Measurements from ENCODE around the gene EP300. TPM values are rescaled to one million over a fixed set of nuclear protein-coding genes. Genes with fewer than 3 reads are reported as not detected.

Gene EP300
- total and polyA plus RNA-seq, 3 donors from 2014 or later = 59.2 to 242 (median 221) TPM

- intact Hi-C loops (cut with DNase I; ENCODE audit: low total_unique reads) = no loop called here
- DNase-seq = no peak
- Histone ChIP-seq H3K36me3 (ENCODE audit: low read depth, missing control alignments) (no peaks in the 10 kb centered on the region), H3K9me3 (no peaks in the 10 kb centered on the region), H3K4me3 (no peak overlapping the region), H3K4me1 (no peaks in the 10 kb centered on the region), H3K27me3 (no peaks in the 10 kb centered on the region), H3K27ac (no peak overlapping the region)
- WGBS, 2 donors = 93% methylated on average over 5 to 7 of the region's 7 CpGs
- TF ChIP-seq POLR2A (IDR thresholded peaks at IDR 0.05) (no peak), CTCF (IDR thresholded peaks at IDR 0.05) (no peak)
Observed at GRCh38 chr22:41223535-41223934, 131.1 kb downstream of the EP300 start.

GRCh38 chr22:41226723-41227655 lies 134.6 kb downstream of the EP300 start:
- Histone ChIP-seq H3K36me3 (ENCODE audit: low read depth, missing control alignments) (no peaks in the 10 kb centered on the region), H3K4me1 (peaks cover 3% of the 10 kb centered on the region), H3K4me3 (no peak overlapping the region), H3K27ac (no peak overlapping the region), H3K27me3 (no peaks in the 10 kb centered on the region), H3K9me3 (no peaks in the 10 kb centered on the region)
- 92 to 96% methylated on average over 21 to 26 of the region's 26 CpGs for WGBS, 2 donors
- intact Hi-C loops (cut with DNase I; ENCODE audit: low total_unique reads) = no loop called here
- no peak for DNase-seq
- no peak for TF ChIP-seq POLR2A (IDR thresholded peaks at IDR 0.05)
- no peak for TF ChIP-seq CTCF (IDR thresholded peaks at IDR 0.05)

GRCh38 chr22:41229215-41229614 lies 136.8 kb downstream of the EP300 start:
- H3K4me3 ChIP-seq = no peak overlapping the region
- DNase-seq = no peak
- TF ChIP-seq POLR2A (IDR thresholded peaks at IDR 0.05) (no peak), CTCF (IDR thresholded peaks at IDR 0.05) (no peak)
- WGBS, 2 donors = 89 to 93% methylated on average over 6 of the region's 6 CpGs
- no peaks in the 10 kb centered on the region for H3K9me3 ChIP-seq
- H3K4me1 ChIP-seq = peaks cover 8% of the 10 kb centered on the region
- H3K27ac ChIP-seq = no peak overlapping the region
- H3K27me3 ChIP-seq = no peaks in the 10 kb centered on the region
- intact Hi-C loops (cut with DNase I; ENCODE audit: low total_unique reads) = no loop called here
- H3K36me3 ChIP-seq (ENCODE audit: low read depth, missing control alignments) = no peaks in the 10 kb centered on the region

MicroRNAs within 50 kb of the gene (microRNA counts, 767-probe panel; counts per million panel counts)
- 0 to 152 counts per million in 2 donors for microRNA hsa-miR-1281

Small RNA genes lying within 50 kb of the gene (small RNA-seq; reads per million reads assigned to genes)
- gene RF00019 = 0 reads per million in 2 donors
- gene RNU6-375P = 0 reads per million in 2 donors

Other genes with a start within 250 kb of the EP300 start
- 100 to 1,000 TPM; 139 to 149 TPM for gene ST13, start 236.0 kb upstream of the EP300 start, total RNA-seq
- 345 TPM for gene ST13, start 236.0 kb upstream of the EP300 start, polyA plus RNA-seq (ENCODE audit: insufficient read depth, low read depth, low replicate concordance)
- gene XPNPEP3, start 235.4 kb upstream of the EP300 start, total RNA-seq = 10 to 100 TPM; 29.5 to 46.5 TPM
- 43.5 TPM for gene XPNPEP3, start 235.4 kb upstream of the EP300 start, polyA plus RNA-seq (ENCODE audit: insufficient read depth, low read depth, low replicate concordance)
- 1 to 10 TPM; 3.3 to 9.5 TPM for gene DNAJB7, start 230.5 kb upstream of the EP300 start, total RNA-seq
- gene DNAJB7, start 230.5 kb upstream of the EP300 start, polyA plus RNA-seq (ENCODE audit: insufficient read depth, low read depth, low replicate concordance) = 3.8 TPM
- gene RBX1, start 141.2 kb upstream of the EP300 start, total RNA-seq = 10 to 100 TPM; 45.2 to 47.1 TPM
- 44.3 TPM for gene RBX1, start 141.2 kb upstream of the EP300 start, polyA plus RNA-seq (ENCODE audit: insufficient read depth, low read depth, low replicate concordance)
- 10 to 100 TPM; 32.8 to 39.7 TPM for gene L3MBTL2, start 112.7 kb downstream of the EP300 start, total RNA-seq
- 34.6 TPM for gene L3MBTL2, start 112.7 kb downstream of the EP300 start, polyA plus RNA-seq (ENCODE audit: insufficient read depth, low read depth, low replicate concordance)
- 10 to 100 TPM in 1 of 2 donors, 1 to 10 TPM in 1; 6.5 to 12.8 TPM for gene CHADL, start 148.3 kb downstream of the EP300 start, total RNA-seq
- gene CHADL, start 148.3 kb downstream of the EP300 start, polyA plus RNA-seq (ENCODE audit: insufficient read depth, low read depth, low replicate concordance) = 9.1 TPM
- 100 to 1,000 TPM; 212 to 319 TPM for gene RANGAP1, start 193.6 kb downstream of the EP300 start, total RNA-seq
- gene RANGAP1, start 193.6 kb downstream of the EP300 start, polyA plus RNA-seq (ENCODE audit: insufficient read depth, low read depth, low replicate concordance) = 277 TPM
- gene ZC3H7B, start 208.9 kb downstream of the EP300 start, total RNA-seq = 10 to 100 TPM; 56.4 to 63.0 TPM
- 38.9 TPM for gene ZC3H7B, start 208.9 kb downstream of the EP300 start, polyA plus RNA-seq (ENCODE audit: insufficient read depth, low read depth, low replicate concordance)

All from testis (tissue), 3 donors.